DLD1 (cell line): ENCODE measurements around the gene SURF2.

Experiments
- in situ Hi-C: cut with HindIII; loops from 2 replicates; pipeline ENCODE4 v1.10.0; 2017; ENCODE audit warnings: low sequenced_read_pairs

Gene SURF2

GRCh38 chr9:133396952-133397351 is 40.6 kb downstream of the SURF2 start:
- in situ Hi-C loops: no loop called here

GRCh38 chr9:133397370-133397769 is 41.0 kb downstream of the SURF2 start:
- in situ Hi-C loops: no loop called here

GRCh38 chr9:133397895-133398294 is 41.5 kb downstream of the SURF2 start:
- in situ Hi-C loops: no loop called here

- in situ Hi-C loops: no loop called here
Observed at GRCh38 chr9:133400292-133400691, 43.9 kb downstream of the SURF2 start.

- in situ Hi-C loops: no loop called here
Observed at GRCh38 chr9:133401588-133401987, 45.2 kb downstream of the SURF2 start.

GRCh38 chr9:133402689-133403088 is 46.3 kb downstream of the SURF2 start:
- in situ Hi-C loops: no loop called here

GRCh38 chr9:133403766-133404453 is 47.6 kb downstream of the SURF2 start:
- in situ Hi-C loops: no loop called here

- in situ Hi-C loops: no loop called here
Observed at GRCh38 chr9:133404454-133405002, 48.2 kb downstream of the SURF2 start.

- in situ Hi-C loops: no loop called here
Observed at GRCh38 chr9:133405508-133406438, 49.4 kb downstream of the SURF2 start.

- in situ Hi-C loops: no loop called here
Observed at GRCh38 chr9:133406480-133407307, 50.3 kb downstream of the SURF2 start.

GRCh38 chr9:133408042-133408441 is 51.7 kb downstream of the SURF2 start:
- in situ Hi-C loops: no loop called here
